Progenitor cell of endocrine pancreas (in vitro differentiated cells): ENCODE data around the gene NRIP1. TPM values are rescaled to one million over a fixed set of nuclear protein-coding genes. Genes with fewer than 3 reads are reported as not detected.
A peak's percentile ranks its signal among the peaks of the same experiment; 100 is the strongest.

Experiments used
- DNase-seq: peaks from one replicate; pipeline ENCODE4 v3.0.0; 2021; ENCODE audit warnings: low spot score; ENCODE audit not compliant: unreplicated experiment
- H3K27ac Mint-ChIP-seq: 2 replicates; pipeline ENCODE4 v1.8.0; 2021; ENCODE audit warnings: mild to moderate bottlenecking, moderate library complexity, mixed read lengths
- H3K27me3 Mint-ChIP-seq: 2 replicates; pipeline ENCODE4 v1.8.0; 2021; ENCODE audit warnings: mixed read lengths
- H3K36me3 Mint-ChIP-seq: 2 replicates; pipeline ENCODE4 v1.8.0; 2022; ENCODE audit warnings: mixed read lengths; ENCODE audit not compliant: insufficient read depth
- H3K4me1 Mint-ChIP-seq: 2 replicates; pipeline ENCODE4 v1.8.0; 2021; ENCODE audit warnings: low read depth, mixed read lengths
- H3K4me3 Mint-ChIP-seq: 2 replicates; pipeline ENCODE4 v1.8.0; 2021; ENCODE audit warnings: low read depth, mild to moderate bottlenecking, moderate library complexity, mixed read lengths
- H3K9me3 Mint-ChIP-seq: 2 replicates; pipeline ENCODE4 v1.8.0; 2021; ENCODE audit warnings: low read depth, mixed read lengths
- total RNA-seq: library from RNA; stranded (reverse); gene quantifications from 2 replicates; pipeline ENCODE4 v1.2.1, GENCODE V29; 2021
- TF ChIP-seq, protein P1 (sequence below): fragments of 200-600 bp; sonication (generic); IDR thresholded peaks from one replicate; pipeline ENCODE4 v1.5.0; 2021; ENCODE audit warnings: antibody characterized with exemption, mild to moderate bottlenecking; ENCODE audit not compliant: unreplicated experiment

Gene NRIP1
- total RNA-seq, 1 donor from 2014 or later, result 69.4 TPM

DNA sequence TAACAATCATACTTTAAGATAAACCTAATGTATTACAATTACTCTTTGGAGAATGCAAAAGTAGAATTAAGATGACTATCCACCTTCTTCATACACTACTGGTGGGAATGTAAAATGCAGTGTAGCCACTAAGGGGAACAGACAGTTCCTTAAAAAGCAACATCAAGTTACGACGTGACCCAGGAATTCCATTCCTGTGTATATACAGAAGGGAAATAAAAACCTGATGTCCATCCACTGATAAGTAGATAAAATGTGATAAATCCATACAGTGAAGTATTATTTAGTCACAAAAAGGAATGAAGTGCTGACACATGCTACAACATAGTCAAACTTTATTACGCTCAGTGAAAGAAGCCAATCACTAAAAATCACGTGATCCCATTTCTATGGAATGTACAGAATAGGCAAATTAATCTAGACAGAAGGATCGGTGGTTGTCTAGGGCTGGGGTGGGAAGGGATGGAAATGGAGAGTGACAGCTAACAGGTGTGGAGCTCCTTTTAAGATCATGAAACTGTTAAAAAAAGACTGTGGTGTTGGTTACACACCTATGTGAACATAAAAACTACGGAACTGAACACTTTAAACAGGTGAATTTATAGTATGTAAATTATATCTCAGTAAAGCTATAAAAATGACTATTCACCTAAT is 42.1 kb downstream of the NRIP1 start:
- no peak overlapping the region for H3K27ac Mint-ChIP-seq
- peaks cover 25% of the 10 kb centered on the region for H3K4me1 Mint-ChIP-seq
- TF ChIP-seq, protein P1, sequence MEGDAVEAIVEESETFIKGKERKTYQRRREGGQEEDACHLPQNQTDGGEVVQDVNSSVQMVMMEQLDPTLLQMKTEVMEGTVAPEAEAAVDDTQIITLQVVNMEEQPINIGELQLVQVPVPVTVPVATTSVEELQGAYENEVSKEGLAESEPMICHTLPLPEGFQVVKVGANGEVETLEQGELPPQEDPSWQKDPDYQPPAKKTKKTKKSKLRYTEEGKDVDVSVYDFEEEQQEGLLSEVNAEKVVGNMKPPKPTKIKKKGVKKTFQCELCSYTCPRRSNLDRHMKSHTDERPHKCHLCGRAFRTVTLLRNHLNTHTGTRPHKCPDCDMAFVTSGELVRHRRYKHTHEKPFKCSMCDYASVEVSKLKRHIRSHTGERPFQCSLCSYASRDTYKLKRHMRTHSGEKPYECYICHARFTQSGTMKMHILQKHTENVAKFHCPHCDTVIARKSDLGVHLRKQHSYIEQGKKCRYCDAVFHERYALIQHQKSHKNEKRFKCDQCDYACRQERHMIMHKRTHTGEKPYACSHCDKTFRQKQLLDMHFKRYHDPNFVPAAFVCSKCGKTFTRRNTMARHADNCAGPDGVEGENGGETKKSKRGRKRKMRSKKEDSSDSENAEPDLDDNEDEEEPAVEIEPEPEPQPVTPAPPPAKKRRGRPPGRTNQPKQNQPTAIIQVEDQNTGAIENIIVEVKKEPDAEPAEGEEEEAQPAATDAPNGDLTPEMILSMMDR, result no peak
- peaks cover 10% of the 10 kb centered on the region for H3K36me3 Mint-ChIP-seq
- no peak overlapping the region for H3K4me3 Mint-ChIP-seq
- H3K9me3 Mint-ChIP-seq, result peaks cover 4% of the 10 kb centered on the region
- no peak for DNase-seq
- no peaks in the 10 kb centered on the region for H3K27me3 Mint-ChIP-seq

DNA sequence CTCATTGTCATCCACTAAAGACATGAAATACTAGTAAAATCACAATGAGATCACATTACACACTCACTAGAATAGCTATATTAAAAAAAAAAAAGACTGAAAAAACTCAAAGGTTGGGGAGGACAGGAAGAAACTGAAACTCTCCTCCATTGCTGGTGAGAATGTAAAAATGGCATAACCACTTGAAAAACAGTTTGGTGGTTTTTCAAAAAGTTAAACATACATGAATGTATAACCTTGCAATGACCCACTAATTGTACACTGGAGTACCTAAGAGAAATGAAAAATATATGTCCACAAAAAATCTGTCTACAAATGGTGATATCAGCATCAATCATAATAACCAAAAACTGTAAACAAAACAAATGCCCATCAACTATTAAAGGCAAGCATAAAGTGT is 44.0 kb downstream of the NRIP1 start:
- no peak overlapping the region for H3K4me3 Mint-ChIP-seq
- TF ChIP-seq, protein P1, result no peak

DNA sequence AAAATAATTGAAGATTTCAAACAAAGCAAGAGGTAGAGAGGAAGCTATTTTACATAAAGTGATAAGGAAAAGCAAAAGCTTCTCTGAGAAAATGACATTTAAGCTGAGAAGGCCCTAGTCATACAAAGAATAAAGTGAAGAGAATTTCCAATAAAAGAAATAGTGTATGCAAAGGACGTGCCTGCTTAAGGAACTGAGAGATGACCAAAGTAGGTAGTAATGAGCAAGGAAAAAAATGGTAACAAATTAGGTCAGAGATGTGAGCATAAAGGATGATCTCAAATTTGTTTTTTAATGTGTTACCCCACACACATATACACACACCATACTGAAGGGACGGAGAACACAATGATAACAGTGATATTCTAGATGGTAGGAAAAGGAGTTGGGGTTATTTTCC is 46.4 kb downstream of the NRIP1 start:
- peaks cover 14% of the 10 kb centered on the region for H3K36me3 Mint-ChIP-seq
- TF ChIP-seq, protein P1, result no peak
- peak overlapping the region; percentile 10 for H3K27ac Mint-ChIP-seq
- peaks cover 9% of the 10 kb centered on the region for H3K4me1 Mint-ChIP-seq
- DNase-seq, result no peak
- H3K4me3 Mint-ChIP-seq, result no peak overlapping the region
- no peaks in the 10 kb centered on the region for H3K27me3 Mint-ChIP-seq
- peaks cover 4% of the 10 kb centered on the region for H3K9me3 Mint-ChIP-seq

More for the DNA sequence above, 44.0 kb downstream of the NRIP1 start:
- H3K4me1 Mint-ChIP-seq, result peaks cover 15% of the 10 kb centered on the region
- H3K36me3 Mint-ChIP-seq, result peaks cover 12% of the 10 kb centered on the region
- no peak overlapping the region for H3K27ac Mint-ChIP-seq
- peaks cover 4% of the 10 kb centered on the region for H3K9me3 Mint-ChIP-seq
- H3K27me3 Mint-ChIP-seq, result no peaks in the 10 kb centered on the region
- DNase-seq, result no peak

DNA sequence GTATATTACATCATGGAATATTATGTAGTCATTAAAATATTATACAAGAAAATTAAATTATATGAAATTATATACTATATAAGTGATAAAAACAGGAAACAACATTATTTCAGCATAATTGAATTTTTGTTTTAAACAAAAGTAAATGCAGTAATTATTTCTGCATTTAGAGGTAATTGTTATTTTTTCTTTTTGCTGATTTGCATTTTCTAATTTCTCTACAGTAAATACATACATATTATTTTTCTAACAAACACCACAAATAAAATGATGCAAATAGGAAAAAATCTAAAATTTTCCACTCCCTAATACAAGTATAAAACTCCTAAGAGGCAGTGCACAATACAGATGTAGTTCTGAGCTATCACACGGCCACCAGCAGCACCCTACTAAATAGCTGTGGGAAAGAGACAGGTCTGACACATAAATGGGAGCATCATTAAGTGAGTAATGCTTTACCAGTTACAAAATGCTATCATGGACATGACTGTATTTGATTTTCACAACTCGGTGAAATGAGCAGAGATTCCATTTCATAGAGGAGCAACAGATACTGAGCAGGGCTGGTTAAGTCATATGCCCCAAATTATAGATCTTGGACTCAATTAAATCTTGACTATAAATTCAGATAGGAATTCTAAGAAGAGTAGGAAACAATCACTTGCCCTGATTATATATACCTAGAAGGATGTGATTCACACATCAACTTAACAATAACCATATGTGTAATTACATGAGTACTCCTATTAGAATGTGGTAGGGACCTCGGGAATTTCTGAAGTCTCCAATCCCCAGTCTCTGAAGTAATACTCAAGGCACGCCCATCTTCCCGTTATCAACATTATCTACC is 49.0 kb downstream of the NRIP1 start:
- no peak for DNase-seq
- no peaks in the 10 kb centered on the region for H3K9me3 Mint-ChIP-seq
- TF ChIP-seq, protein P1, result no peak
- H3K4me3 Mint-ChIP-seq, result no peak overlapping the region
- H3K4me1 Mint-ChIP-seq, result peaks cover 10% of the 10 kb centered on the region
- H3K27me3 Mint-ChIP-seq, result no peaks in the 10 kb centered on the region
- no peak overlapping the region for H3K27ac Mint-ChIP-seq
- peaks cover 4% of the 10 kb centered on the region for H3K36me3 Mint-ChIP-seq

DNA sequence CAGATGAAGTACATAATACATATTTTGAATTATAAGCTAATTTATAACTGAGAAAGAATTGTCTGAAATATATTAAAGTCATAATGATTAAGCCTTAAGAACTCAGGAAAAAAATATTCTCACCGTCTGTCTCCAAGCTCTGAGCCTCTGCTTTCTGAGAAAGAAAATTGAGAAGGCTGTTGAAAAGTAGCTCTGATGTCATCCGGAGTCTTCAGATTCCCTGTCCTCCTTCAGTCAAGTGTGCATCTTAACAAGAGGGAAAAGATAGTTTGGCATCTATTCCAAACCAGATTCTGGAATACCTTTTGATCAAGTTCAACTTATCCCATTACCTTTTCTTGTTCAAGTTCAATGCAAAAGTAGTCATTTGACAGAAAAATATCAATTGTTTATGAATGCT is 50.6 kb downstream of the NRIP1 start:
- Mint-ChIP-seq H3K36me3 (peaks cover 10% of the 10 kb centered on the region), H3K4me3 (no peak overlapping the region), H3K27ac (no peak overlapping the region), H3K27me3 (no peaks in the 10 kb centered on the region), H3K4me1 (peaks cover 10% of the 10 kb centered on the region), H3K9me3 (no peaks in the 10 kb centered on the region)
- DNase-seq, result no peak
- TF ChIP-seq, protein P1, result no peak
